Activated T-helper 1 cell treated with Interleukin-2 at 50 U/mL for 16 hours (primary cell): ENCODE measurements around the gene NXT2.
"Not testable (repeated sequence)": the region's sequence is repeated elsewhere in the genome, so short reads cannot be mapped to it uniquely, and the experiment has no call there.

Experiments used
- DNase-seq: peaks from one replicate; pipeline ENCODE4 v3.0.0-alpha.2; 2020; ENCODE audit warnings: low read depth

Gene NXT2

GRCh38 chrX:109536439-109537323 lies at the start of gene NXT2:
Gene NXT2, plus strand, starts transcription at chrX:109536844. Its CDS starts 163 bp downstream, at chrX:109537007.
- DNase-seq, result peak; percentile 77

- no peak for DNase-seq
These were observed 49.0 kb upstream of the NXT2 start for GRCh38 chrX:109487640-109488039.

DNA sequence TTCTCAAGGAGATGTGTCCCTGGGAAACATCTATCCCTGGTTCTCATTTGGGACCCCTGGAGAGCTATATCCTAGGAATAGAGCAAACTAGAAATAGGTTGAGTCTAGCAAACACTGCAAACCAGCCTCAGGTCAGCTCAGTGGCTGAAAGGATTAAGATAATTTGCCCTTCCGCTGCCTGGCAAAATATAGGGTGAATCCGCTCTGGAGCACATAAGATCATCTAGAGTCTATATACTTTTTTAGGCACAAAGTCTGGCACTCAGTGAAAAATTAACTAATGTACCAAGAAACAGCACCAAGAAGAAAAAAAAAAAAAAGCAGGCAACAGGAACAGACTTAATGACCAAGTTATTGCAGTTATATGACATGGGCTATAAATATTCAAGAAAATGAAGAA lies 47.5 kb upstream of the NXT2 start:
- no peak for DNase-seq

DNA sequence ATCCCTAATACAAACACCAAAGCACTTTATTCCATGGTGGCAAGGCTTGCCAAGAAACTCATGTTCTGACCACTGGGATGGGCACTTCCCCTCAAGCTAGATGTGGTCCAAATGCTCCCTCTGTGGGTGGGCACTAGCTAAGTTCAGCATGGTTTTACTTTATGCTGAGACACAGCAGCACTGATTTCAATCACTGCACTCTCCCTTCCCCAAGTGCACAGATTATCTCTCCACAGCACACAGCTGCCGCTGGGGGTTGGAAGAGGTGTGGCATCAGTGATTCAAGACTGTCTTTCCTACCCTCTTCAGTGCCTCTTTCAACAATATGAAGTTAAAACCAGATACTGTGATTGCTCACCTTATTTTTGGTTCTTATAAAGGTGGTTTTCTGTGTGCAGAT lies 38.2 kb upstream of the NXT2 start:
- DNase-seq, result no peak

GRCh38 chrX:109501176-109501575 lies 35.5 kb upstream of the NXT2 start:
- no peak for DNase-seq

DNA sequence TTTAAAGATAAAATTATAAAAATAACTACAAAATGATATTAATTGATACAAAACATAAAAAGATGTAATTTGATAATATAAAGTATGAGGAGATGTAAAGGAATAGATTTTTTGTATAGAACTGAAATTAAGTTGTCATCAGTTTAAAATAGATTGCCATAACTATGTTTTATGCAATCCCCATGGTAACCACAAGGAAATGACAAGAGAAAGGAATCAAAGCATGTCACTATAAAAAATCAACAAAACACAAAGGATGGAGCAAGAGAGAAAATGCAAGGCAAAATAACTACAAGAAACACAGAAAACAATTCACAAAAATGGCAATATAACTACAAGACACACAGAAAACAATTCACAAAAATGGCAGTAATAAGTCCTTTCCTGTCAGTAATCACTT lies 27.7 kb upstream of the NXT2 start:
- DNase-seq, result no peak

GRCh38 chrX:109511113-109511512 lies 25.5 kb upstream of the NXT2 start:
- DNase-seq, result no peak

DNA sequence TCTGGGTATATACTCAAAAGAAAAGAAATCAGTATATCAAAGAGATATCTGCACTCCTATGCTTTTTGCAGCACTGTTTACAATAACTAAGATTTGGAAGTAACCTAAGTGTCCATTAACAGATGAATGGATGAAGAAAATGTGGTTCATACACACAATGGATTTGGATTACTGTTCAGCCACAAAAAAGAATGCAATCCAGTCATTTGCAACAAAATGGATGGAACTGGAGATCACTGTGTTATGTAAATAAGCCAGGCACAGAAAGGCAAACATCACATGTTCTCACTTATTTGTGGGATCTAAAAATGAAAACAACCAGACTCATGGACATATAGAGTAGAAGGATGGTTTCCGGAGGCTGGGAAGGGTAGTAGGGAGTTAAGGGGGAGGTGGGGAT lies 17.6 kb upstream of the NXT2 start:
- DNase-seq, result no peak

- DNase-seq, result no peak
These were observed 3.6 kb upstream of the NXT2 start for GRCh38 chrX:109533005-109533404.

DNA sequence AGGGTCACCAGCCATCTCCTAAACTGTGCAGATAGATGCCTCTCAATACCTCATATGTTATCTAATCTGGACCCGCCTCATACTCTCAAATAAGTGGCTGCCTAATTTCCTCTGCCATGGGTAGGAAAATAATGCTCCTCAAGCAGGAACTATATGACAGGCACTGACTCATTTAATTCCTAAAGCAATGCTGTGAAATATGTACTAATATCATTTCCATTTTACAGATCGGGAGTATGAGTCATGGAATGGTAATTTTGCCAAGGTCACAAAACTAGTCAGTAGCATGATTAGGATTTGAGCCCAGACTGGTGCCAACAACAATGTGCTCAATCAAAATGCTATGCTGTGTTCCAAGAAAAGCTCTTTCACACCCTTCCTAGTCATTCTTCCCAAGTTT lies 3.0 kb upstream of the NXT2 start:
- no peak for DNase-seq

- DNase-seq, result no peak
These were observed 1.7 kb upstream of the NXT2 start for GRCh38 chrX:109534933-109535332.

DNA sequence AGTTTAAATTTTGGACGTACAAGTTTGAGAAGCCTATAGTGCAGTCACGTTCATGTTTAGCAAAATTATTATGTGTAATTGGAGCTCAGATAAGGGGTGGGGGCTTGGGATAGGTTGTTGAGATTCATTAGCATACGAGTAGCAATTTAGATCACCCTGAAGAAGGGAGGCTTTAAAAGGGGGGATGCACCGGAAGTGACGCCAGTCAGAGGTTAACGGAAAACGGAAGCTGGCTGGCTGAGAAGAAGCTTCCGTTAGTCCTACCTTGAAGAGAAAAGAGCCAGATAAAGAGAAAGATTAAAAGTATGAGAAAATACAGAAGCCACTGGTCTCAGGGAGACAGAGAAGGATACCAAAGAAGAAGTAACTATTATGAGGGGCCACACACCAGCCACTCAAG lies 1.1 kb upstream of the NXT2 start:
- DNase-seq, result no peak

- no peak for DNase-seq
These were observed 651 bp downstream of the NXT2 start for GRCh38 chrX:109537324-109537665.

DNA sequence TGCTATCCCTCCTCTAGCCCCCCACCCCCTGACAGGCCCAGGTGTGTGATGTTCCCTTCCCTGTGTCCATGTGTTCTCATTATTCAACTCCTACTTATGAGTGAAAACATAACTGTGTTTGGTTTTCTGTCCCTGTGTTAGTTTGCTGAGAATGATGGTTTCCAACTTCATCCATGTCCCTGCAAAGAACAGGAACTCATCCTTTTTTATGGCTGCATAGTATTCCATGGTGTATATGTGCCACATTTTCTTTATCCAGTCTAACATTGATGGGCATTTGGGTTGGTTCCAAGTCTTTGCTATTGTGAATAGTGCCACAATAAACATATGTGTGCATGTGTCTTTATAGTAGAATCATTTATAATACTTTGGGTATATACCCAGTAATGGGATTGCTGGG lies 2.4 kb downstream of the NXT2 start:
- DNase-seq, result not testable (repeated sequence)

- no peak for DNase-seq
These were observed 17.2 kb downstream of the NXT2 start for GRCh38 chrX:109553862-109554261.

GRCh38 chrX:109576083-109576482 lies 39.4 kb downstream of the NXT2 start:
- not testable (repeated sequence) for DNase-seq

- DNase-seq, result no peak
These were observed 40.4 kb downstream of the NXT2 start for GRCh38 chrX:109577055-109577454.

GRCh38 chrX:109578916-109579315 lies 42.3 kb downstream of the NXT2 start:
- no peak for DNase-seq

GRCh38 chrX:109585488-109585887 lies 48.8 kb downstream of the NXT2 start:
- DNase-seq, result no peak

- DNase-seq, result no peak
These were observed 53.5 kb downstream of the NXT2 start for GRCh38 chrX:109590176-109590575.
